HG02763 (cell line): ENCODE measurements around the gene UBE2K.
"Not testable (repeated sequence)": the region's sequence is repeated elsewhere in the genome, so short reads cannot be mapped to it uniquely, and the experiment has no call there.

ENCODE experiments used
- ATAC-seq: cut with Tn5 transposase; IDR thresholded peaks from one replicate; pipeline ENCODE4 v1.9.1; 2021; ENCODE audit warnings: mild to moderate bottlenecking, moderate library complexity; ENCODE audit not compliant: unreplicated experiment

UBE2K gene

GRCh38 chr4:39687014-39687413 lies 10.9 kb upstream of the UBE2K start:
- ATAC-seq, result no peak

- ATAC-seq, result no peak
Measured at GRCh38 chr4:39689970-39690369, 8.0 kb upstream of the UBE2K start.

GRCh38 chr4:39698424-39699009 lies 581 bp downstream of the UBE2K start:
- ATAC-seq, result peak; percentile 19

GRCh38 chr4:39699687-39700409 lies 1.9 kb downstream of the UBE2K start:
- ATAC-seq, result no peak

DNA sequence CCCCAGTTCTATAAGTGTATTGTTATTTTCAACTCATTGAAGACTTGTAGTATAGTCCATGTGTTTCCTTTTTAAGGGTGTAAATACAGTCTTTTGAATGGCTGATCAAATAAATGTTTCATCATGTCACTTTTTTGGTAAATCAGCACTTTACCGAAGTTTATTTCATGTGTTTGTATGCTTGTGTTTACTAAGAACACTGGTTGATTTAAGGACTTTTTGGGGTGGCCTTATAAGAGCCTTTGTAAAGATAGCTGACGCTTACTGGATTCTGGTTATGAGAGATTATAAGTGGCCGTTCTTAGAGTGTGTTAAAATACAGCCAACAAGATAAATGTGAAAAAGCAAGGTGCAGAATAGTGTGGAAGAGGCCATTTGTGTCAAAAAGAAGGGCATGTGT lies 2.6 kb downstream of the UBE2K start:
- no peak for ATAC-seq

- ATAC-seq, result no peak
Measured at GRCh38 chr4:39702716-39703115, 4.8 kb downstream of the UBE2K start.

DNA sequence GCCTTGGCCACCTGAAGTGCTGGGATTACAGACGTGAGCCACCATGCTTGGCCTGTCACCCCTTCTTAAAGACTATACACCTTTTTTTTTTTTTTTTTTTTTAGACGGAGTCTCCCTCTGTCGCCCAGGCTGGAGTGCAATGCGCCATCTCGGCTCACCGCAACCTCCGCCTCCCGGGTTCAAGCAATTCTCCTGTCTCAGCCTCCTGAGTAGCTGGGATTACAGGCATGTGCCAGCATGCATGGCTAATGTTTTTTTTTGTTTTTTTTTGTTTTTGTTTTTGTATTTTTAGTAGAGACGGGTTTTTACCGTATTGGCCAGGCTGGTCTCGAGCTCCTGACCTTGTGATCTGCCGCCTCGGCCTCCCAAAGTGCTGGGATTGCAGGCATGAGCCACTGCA lies 6.9 kb downstream of the UBE2K start:
- not testable (repeated sequence) for ATAC-seq

- ATAC-seq, result no peak
Measured at GRCh38 chr4:39706334-39706733, 8.4 kb downstream of the UBE2K start.

GRCh38 chr4:39706741-39707511 lies 9.0 kb downstream of the UBE2K start:
- ATAC-seq, result no peak

GRCh38 chr4:39710098-39710896 lies 12.4 kb downstream of the UBE2K start:
- ATAC-seq, result no peak

DNA sequence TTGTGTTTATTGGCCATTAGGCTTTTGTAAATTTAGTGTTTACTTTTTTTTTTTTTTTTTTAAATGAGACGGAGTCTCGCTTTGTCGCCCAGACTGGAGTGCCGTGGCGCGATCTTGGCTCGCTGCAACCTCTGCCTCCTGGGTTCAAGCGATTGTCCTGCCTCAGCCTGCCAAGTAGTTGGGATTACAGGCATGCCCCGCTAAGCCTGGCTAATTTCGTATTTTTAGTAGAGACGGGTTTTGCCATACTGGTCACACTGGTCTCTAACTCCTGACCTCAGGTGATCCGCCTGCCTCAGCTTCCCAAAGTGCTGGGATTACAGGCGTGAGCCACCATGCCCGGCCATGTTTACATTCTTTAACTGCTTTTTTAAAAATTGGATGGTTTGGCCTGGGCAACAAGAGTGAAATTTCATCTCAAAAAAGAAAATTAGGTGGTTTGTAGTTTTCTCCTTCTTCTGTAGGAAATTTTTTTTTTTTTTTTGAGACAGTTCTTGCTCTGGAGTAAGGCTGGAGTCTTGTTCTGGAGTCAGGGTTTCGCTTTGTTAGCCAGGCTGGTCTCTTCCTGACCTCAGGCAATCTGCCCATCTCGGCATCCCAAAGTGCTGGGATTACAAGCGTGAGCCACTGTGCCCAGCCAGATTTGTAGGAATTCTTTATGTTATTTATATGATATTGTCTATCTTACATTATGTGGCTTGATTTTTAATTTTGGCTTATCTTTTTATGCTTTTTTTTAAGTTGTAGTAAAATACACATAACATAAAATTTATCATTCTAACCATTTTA lies 15.1 kb downstream of the UBE2K start:
- ATAC-seq, result no peak

GRCh38 chr4:39713691-39714090 lies 15.8 kb downstream of the UBE2K start:
- ATAC-seq, result no peak

- ATAC-seq, result no peak
Measured at GRCh38 chr4:39714166-39714565, 16.2 kb downstream of the UBE2K start.

- ATAC-seq, result no peak
Measured at GRCh38 chr4:39715788-39716187, 17.9 kb downstream of the UBE2K start.

GRCh38 chr4:39716356-39716755 lies 18.4 kb downstream of the UBE2K start:
- no peak for ATAC-seq

- not testable (repeated sequence) for ATAC-seq
Measured at GRCh38 chr4:39717743-39718142, 19.8 kb downstream of the UBE2K start.

- ATAC-seq, result no peak
Measured at GRCh38 chr4:39718366-39719323, 20.7 kb downstream of the UBE2K start.

- ATAC-seq, result no peak
Measured at GRCh38 chr4:39719804-39720580, 22.1 kb downstream of the UBE2K start.
